ENCODE results near the gene KRT9. TPM values are rescaled to one million over a fixed set of nuclear protein-coding genes. Genes with fewer than 3 reads are reported as not detected.

Gene KRT9
- total RNA-seq, 1 donor from 2014 or later: not detected

DNA sequence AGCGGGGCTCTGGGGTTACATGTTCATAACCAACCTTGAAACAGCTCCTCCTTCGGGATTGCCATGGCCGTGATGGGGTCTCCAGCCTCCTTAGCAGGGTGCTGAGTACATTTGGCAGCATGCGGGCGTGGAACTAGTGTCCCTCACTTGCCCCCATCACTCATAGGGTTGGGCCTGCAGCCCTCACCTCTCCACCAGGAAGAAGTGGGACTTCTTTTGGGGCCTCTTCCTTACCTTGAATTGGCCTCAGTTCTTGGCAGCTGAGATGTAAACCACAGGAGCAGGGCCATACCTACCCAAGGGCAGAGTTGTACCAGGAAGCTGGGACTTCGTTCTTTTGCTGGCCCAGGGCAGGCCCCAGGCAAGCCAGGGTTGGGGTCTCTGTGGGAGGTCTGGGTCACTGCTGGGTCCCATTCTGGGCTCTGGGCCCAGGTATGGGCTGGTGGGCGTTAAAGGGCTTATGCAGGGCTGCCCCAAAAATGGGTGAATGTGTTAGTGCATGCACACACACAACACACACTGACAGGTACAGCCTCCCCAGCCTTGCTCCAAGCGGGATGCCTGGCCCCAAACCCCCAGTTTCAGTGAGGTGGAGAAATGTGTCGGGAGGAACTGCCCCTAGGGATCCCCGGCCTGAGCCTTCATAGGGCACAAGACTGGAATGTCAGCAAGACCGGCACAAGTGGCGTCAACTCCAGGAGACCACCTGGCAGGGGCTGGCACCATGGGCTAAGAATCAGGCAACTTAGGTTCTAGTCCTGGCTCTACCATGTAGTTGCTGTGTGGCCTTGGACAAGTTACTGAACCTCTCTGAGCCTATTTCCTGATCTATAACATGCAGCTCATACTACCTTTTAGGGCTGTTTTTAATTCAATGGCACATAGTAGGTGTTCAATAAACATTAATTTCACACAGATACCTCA, 49.3 kb downstream of the KRT9 start:
- intact Hi-C loops (cut with DNase I): no loop called here
- DNase-seq: peak; percentile 29
- no peak for ATAC-seq (ENCODE audit: poor library complexity)

DNA sequence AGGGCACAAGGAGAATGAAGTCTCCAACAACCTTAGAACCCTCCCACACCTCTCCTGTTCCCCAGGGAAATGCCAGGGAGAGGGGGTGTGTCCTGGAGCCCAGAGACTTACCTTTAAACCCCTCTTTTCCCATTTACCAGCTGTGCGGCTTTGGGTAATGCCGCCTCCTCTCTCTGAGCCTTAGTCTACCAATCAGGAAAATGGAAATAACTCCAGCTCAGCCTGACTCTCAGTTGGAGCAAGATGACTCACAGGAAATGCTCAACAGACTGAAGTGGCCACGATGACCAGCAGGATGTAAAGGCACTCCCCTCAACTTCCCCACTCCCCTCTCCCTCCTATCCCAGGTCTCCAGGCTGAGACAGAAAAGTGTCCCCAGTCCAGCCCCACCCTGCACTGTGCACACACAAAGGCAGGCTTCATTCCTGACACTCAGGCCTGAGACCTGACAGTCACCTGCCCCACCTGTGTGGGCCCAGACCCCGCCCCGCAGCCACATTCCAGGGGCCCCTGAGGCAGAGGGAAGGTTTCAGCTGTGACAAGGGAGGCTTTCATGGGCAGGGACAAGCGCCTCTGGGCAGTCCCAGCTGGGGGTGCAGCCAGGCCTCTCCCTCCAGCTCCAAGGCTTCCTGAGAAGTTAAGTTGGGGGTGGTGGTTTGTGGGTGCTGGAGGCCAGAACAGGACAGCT, 50.1 kb downstream of the KRT9 start:
- peak; percentile 36 for ATAC-seq (ENCODE audit: poor library complexity)
- intact Hi-C loops (cut with DNase I): no loop called here
- no peak for DNase-seq

DNA sequence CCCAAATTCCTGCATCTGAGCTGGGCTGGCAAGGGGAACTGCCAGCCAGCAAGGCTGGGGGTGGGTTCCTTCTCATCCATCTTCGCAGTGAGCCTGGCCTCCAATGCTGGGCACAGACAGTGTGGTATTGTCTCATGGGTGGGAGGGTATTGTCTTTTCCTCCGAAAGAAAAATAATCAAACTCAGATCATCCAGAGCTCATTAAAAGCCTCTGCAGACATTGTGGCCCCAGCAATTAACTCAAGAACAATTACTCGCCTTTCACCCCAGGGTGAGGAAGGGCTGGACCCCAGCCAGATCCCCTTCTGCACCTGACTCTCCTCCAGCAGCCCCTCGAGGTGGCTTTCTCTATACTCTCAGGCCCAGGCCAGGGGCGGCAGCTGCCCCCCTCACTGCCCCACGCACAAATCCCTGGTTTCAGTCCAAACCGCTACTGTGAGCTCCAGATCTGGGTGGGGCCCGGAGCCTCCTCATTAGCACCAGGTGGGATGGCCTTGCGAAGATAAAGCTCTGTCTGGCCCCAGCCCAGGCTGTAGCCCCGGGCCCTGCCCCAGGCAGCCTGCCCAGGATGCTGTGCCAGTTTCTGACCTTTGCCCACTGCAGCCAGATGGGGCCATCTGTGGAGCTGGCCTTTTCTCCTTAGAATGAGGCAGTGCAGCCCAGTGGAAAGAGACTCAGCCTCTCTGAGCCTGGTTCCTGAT, 50.9 kb downstream of the KRT9 start:
- no peak for DNase-seq
- no peak for ATAC-seq (ENCODE audit: poor library complexity)
- intact Hi-C loops (cut with DNase I): no loop called here

DNA sequence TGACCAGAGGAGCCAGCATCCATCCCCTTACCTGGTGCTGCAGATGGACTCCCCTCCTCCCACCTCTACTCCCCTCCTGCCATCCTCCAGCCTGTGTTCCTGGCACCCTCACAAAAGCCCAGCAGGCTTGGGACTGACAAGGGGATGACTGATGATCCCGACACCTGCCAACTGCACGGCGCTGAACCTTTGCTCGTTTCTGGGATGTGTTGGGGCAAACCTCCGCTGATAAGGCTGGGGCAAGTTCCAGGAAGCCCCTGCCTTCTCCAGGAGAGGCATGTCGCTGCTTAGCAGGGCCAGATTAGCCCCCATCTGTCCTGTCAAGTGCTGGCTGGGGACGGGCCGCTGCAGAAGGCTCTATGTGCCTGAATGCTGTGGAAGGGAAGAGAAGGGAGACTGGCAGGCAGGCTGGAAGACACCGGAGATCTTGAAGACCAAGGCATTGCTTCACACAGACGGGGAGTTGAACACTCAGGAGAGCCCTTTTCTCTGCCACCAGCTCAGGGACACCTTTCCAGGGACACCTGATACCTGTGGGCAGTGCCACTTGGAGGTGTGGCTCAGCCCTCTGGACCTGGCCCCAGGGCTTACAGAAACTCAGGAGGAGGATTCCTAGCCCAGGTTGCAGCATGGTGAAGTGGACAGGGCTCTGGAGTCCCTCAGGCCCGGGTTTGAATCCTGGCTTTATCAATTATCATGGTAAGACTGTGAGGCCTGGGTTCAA, 52.2 kb downstream of the KRT9 start:
- no peak for ATAC-seq (ENCODE audit: poor library complexity)
- intact Hi-C loops (cut with DNase I): no loop called here
- DNase-seq: no peak

DNA sequence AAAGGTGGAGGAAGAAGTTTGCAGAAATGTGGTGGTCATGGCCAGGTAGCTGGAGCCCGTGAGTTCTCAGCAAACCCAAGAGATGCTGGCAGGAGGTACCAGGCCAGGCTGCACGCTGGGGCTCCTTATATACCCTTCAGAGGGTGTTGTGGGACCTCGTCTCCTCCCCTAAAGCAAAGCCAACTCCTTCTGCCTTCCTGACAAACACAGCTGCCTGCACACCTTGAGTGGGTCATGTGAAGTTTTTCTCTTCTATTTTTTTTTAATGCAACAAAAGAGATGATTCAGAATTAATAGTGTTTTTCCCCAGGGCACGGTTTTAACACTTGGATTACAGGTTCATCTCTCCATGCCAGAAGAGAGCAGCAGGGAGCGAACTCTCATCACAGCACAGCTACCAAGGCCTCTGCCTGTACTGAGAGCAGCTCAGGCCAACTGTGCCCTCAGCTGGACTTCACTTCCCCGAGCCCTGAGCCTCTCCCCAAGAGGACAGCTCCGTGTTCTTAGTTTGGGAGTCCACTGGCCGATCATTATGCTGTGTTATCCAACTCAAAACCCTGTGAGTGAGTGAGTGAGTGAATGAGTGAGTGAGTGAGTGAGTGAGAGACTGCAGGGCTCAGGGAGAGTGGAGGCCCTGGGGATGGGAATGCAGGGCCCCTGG, 52.9 kb downstream of the KRT9 start, which contains the start of gene KRT15:
Gene KRT15 (minus strand): TSS at position 102 of the 661 bp plus-strand sequence. CDS start 63 bp downstream, at position 39.
- intact Hi-C loops (cut with DNase I): no loop called here
- DNase-seq: no peak
- no peak for ATAC-seq (ENCODE audit: poor library complexity)

DNA sequence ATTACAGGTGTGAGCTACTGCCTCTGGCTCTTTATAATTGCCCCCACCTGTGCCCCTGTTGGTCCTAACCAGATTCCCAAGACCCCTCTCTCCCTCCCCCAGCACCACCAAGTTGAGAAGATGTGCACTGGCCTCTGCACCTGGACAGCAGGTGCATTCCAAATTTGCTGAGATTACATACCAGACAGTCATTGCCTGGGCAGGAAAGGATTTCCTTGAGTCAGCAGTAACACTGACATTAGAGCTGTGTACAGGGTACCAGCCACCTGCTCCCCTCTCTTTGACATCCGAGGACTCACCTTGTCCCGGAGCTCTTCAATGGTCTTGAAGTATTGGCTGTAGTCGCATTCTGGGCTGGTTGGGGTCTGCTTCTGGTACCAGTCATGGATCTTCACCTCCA, 53.8 kb downstream of the KRT9 start:
- DNase-seq (no peak), ATAC-seq (ENCODE audit: poor library complexity) (no peak)
- intact Hi-C loops (cut with DNase I): no loop called here

DNA sequence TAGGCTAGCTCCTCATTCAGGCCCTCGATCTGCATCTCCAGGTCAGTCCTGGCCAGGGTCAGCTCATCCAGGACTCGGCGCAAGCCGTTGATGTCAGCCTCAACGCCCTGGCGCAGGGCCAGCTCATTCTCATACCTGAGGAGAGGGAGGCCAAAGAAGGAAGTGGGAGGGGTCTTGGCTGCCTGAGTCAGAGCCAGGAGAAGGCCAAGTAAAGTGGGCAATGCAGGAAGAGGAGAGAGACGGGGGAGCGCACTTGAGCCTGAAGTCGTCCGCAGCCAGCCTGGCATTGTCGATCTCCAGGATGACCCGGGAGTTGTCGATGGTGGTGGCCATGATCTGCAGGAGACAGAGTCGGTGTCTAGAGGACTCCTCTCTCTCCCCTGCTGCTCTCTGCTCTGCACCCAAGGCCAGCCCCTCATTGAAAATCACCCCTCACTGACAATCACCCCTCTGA, 55.0 kb downstream of the KRT9 start:
- ATAC-seq (ENCODE audit: poor library complexity): no peak
- no peak for DNase-seq
- intact Hi-C loops (cut with DNase I): no loop called here

DNA sequence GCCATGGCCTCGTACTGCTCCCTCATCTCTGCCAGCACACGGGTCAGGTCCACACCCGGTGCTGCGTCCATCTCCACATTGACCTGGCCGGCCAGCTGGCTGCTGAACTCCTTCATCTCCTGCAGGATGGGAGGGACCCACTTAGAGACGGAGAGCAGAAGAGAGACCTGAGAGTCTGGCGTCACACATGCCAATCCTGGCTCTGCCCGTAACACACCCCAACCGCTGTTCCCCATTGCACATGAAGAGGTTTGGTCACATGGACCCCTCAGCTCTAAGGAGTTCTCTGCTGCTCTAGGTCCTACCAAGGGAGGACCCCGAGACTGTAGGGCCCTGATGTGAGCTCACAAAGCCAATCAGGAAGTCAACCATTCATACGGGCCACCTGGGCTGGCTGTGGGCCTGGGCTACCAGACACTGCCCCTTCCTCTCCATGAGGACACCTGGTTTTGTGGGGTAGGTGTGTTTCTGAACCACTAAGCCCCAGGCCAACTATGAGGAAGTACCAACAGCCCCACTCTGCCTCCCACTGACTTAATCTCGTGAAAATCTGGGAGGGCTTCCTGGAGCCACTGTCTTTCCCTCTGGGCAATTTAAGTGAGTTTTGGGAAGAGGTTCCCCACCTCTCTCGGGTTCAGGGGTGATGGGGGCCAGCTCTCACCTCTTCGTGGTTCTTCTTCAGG, 55.6 kb downstream of the KRT9 start:
- no peak for ATAC-seq (ENCODE audit: poor library complexity)
- intact Hi-C loops (cut with DNase I): no loop called here
- no peak for DNase-seq

Small RNA genes within 50 kb of the gene (microRNA-seq; reads per million reads assigned to microRNA genes)
- not detected for gene MIR6510

Other genes starting within 250 kb of the KRT9 start
- not detected for gene KRT33A, start 221.2 kb downstream of the KRT9 start, total RNA-seq
- not detected for gene KRT33B, start 202.2 kb downstream of the KRT9 start, total RNA-seq
- not detected for gene KRT34, start 189.8 kb downstream of the KRT9 start, total RNA-seq
- gene KRT31, start 174.5 kb downstream of the KRT9 start, total RNA-seq: not detected
- gene KRT37, start 147.5 kb downstream of the KRT9 start, total RNA-seq: not detected
- not detected for gene KRT38, start 131.1 kb downstream of the KRT9 start, total RNA-seq
- not detected for gene KRT32, start 104.7 kb downstream of the KRT9 start, total RNA-seq
- gene KRT35, start 90.9 kb downstream of the KRT9 start, total RNA-seq: not detected
- gene KRT36, start 82.1 kb downstream of the KRT9 start, total RNA-seq: not detected
- not detected for gene KRT13, start 66.4 kb downstream of the KRT9 start, total RNA-seq
- gene KRT15, start 53.2 kb downstream of the KRT9 start, total RNA-seq: not detected
- 0.46 TPM for gene KRT19, start 43.8 kb downstream of the KRT9 start, total RNA-seq
- gene KRT14, start 14.8 kb upstream of the KRT9 start, total RNA-seq: not detected
- not detected for gene KRT16, start 40.7 kb upstream of the KRT9 start, total RNA-seq
- gene KRT17, start 52.5 kb upstream of the KRT9 start, total RNA-seq: not detected
- 1,143 TPM for gene EIF1, start 116.8 kb upstream of the KRT9 start, total RNA-seq
- not detected for gene GAST, start 140.3 kb upstream of the KRT9 start, total RNA-seq
- not detected for gene HAP1, start 162.6 kb upstream of the KRT9 start, total RNA-seq
- 195 TPM for gene JUP, start 214.7 kb upstream of the KRT9 start, total RNA-seq
- gene P3H4, start 239.9 kb upstream of the KRT9 start, total RNA-seq: 6.7 TPM
- 10.6 TPM for gene FKBP10, start 240.9 kb upstream of the KRT9 start, total RNA-seq